ENCODE measurements around the gene NAXD. TPM values are rescaled to one million over a fixed set of nuclear protein-coding genes. Genes with fewer than 3 reads are reported as not detected.

Gene NAXD
- total RNA-seq, 1 donor from 2014 or later, result 21.1 TPM

- H3K27me3 ChIP-seq (ENCODE audit: control insufficient read depth, insufficient read depth, low read length), result no peaks in the 10 kb centered on the region
- H3K4me3 ChIP-seq (ENCODE audit: low read depth, low read length), result no peak overlapping the region
- FAIRE-seq (no peak), DNase-seq (ENCODE audit: low read depth) (no peak)
- peaks cover 26% of the 10 kb centered on the region for H3K36me3 ChIP-seq (ENCODE audit: control insufficient read depth, insufficient read depth, low read length)
- no peak for TF ChIP-seq CTCF (IDR thresholded peaks at IDR 0.05; ENCODE audit: insufficient read depth, low read length, severe bottlenecking)
These were observed 70.1 kb downstream of the NAXD start for GRCh38 chr13:110685305-110686020.

DNA sequence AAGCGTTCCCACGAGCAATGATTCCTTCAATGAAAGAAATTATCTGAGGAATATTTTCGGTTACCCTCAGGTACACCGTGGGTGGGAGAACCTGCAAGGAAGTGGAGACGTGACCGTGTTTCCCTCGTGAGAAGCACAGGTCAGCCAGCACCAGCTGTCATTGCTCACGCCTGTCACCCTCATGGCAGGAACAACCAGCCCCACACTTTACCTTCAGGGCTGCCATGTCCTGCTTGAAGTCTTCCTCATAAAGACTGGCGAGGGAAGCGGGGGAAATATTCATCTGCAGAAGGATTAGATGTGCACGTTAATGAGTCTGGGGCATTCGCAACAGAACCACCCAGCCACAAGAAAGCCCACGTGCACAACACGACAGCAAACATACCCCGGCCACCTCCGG lies 72.4 kb downstream of the NAXD start:
- no peak for TF ChIP-seq CTCF (IDR thresholded peaks at IDR 0.05; ENCODE audit: insufficient read depth, low read length, severe bottlenecking)
- H3K36me3 ChIP-seq (ENCODE audit: control insufficient read depth, insufficient read depth, low read length), result peaks cover 16% of the 10 kb centered on the region
- no peak for DNase-seq (ENCODE audit: low read depth)
- H3K4me3 ChIP-seq (ENCODE audit: low read depth, low read length), result no peak overlapping the region
- no peak for FAIRE-seq
- H3K27me3 ChIP-seq (ENCODE audit: control insufficient read depth, insufficient read depth, low read length), result no peaks in the 10 kb centered on the region

- Histone ChIP-seq H3K27me3 (ENCODE audit: control insufficient read depth, insufficient read depth, low read length) (no peaks in the 10 kb centered on the region), H3K36me3 (ENCODE audit: control insufficient read depth, insufficient read depth, low read length) (peaks cover 11% of the 10 kb centered on the region), H3K4me3 (ENCODE audit: low read depth, low read length) (no peak overlapping the region)
- no peak for FAIRE-seq
- DNase-seq (ENCODE audit: low read depth), result no peak
- no peak for TF ChIP-seq CTCF (IDR thresholded peaks at IDR 0.05; ENCODE audit: insufficient read depth, low read length, severe bottlenecking)
These were observed 73.7 kb downstream of the NAXD start for GRCh38 chr13:110689041-110689440.

Other genes with a start within 250 kb of the NAXD start
- 5.1 and 8.2 TPM in 2 replicates for gene RAB20, start 53.8 kb upstream of the NAXD start, total RNA-seq
- gene CARS2, start 90.6 kb downstream of the NAXD start, total RNA-seq, result 108 and 152 TPM in 2 replicates
- gene ING1, start 98.2 kb downstream of the NAXD start, total RNA-seq, result 13.4 and 19.1 TPM in 2 replicates

All from bronchial epithelial cell (primary cell).